ENCODE data around the gene SLC7A6. TPM values are rescaled to one million over a fixed set of nuclear protein-coding genes. Genes with fewer than 3 reads are reported as not detected.

The SLC7A6 gene
- total RNA-seq, 1 experiment from 2014 or later: 12.1 TPM

DNA sequence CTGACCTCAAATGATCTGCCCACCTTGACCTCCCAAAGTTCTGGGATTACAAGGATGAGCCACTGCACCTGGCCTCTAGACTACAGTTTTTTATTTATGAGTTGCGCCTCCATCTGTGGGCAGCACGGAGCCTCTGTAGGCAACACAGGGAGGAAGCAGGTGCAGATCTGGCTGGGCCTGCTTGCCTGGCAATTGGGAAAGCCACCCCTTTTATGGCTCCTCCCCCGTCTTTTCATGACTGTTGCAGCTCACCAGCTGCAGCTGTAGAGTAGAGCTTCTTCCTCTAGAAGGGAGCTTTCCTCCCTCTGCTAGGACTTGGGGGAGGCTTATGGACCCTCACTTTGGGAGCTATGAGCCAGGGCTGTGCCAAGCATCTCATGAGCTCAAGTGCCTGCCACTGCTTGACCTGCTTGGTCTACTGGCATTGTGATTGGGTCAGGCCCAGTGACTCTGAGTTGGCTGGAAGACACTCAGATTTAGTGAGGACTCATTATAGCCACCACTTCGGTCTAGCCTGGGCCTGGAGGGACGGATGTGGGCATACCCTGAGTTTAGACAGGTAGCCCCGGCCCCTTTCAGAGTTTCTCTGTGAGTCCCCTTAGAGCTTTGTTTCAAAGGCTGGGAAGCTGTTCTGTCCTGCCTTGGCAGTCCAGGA, 6.9 kb upstream of the SLC7A6 start:
- DNase-seq (ENCODE audit: low read depth): peak; percentile 38

DNA sequence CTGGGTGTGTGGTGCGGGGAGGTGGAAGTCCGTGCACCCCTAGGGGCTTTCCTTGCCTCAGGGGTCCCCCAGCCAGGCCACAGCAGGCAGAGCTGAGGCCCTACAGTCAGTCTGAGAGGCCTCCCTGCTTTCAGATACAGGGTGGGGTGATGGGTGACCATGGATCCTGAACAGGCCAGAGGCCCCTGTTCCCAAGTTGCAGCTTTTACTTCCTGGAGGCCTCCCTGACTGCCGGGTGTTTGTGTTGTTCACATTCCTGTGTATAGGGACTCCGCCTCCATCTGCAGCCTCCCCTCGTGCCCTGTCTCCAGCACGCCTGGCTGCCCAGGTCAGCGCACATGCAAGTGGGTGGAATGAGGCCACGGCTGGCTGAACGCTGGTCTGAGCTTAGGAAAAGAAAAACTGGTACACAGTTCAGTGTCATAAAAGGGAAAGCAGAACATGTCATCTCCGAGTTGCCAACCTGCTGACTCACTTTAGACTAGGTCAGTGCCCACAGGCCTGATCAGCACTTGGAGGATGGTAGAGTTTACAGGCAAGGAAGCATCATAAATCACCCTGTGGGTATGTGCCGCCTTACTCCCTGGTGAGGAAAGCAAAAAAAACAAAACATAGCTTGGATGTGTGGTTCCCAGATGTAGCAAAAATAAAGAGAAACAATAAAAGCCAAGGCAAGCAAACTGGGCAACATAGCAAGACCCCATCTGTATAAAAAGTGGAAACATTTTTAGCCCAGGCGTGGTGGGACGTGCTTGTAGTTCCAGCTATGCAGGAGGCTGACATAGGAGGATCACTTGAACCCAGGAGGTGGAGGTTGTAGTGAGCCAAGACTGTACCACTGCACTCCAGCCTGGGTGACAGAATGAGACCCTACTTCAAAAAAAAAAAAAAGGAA, 6.2 kb upstream of the SLC7A6 start:
- DNase-seq (ENCODE audit: low read depth): peak; percentile 98

DNA sequence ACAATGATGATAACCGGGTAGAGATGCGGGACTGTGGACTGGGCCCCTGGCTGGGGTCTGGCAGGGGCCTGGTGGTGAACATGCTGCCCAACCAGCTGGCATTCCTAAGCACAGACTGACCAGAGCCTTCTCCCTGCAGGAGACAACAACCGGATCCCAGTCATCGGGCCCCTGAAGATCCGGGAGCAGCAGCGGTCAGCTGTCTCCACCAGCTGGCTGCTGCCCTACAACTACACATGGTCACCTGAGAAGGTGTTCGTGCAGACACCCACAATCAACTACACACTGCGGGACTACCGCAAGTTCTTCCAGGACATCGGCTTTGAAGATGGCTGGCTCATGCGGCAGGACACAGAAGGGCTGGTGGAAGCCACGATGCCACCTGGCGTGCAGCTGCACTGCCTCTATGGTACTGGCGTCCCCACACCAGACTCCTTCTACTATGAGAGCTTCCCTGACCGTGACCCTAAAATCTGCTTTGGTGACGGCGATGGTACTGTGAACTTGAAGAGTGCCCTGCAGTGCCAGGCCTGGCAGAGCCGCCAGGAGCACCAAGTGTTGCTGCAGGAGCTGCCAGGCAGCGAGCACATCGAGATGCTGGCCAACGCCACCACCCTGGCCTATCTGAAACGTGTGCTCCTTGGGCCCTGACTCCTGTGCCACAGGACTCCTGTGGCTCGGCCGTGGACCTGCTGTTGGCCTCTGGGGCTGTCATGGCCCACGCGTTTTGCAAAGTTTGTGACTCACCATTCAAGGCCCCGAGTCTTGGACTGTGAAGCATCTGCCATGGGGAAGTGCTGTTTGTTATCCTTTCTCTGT, 5.1 kb upstream of the SLC7A6 start:
- DNase-seq (ENCODE audit: low read depth): no peak

- DNase-seq (ENCODE audit: low read depth): no peak
Observed at GRCh38 chr16:68263559-68264127, 683 bp upstream of the SLC7A6 start.

GRCh38 chr16:68265078-68265920, 973 bp downstream of the SLC7A6 start:
- peak; percentile 94 for DNase-seq (ENCODE audit: low read depth)

DNA sequence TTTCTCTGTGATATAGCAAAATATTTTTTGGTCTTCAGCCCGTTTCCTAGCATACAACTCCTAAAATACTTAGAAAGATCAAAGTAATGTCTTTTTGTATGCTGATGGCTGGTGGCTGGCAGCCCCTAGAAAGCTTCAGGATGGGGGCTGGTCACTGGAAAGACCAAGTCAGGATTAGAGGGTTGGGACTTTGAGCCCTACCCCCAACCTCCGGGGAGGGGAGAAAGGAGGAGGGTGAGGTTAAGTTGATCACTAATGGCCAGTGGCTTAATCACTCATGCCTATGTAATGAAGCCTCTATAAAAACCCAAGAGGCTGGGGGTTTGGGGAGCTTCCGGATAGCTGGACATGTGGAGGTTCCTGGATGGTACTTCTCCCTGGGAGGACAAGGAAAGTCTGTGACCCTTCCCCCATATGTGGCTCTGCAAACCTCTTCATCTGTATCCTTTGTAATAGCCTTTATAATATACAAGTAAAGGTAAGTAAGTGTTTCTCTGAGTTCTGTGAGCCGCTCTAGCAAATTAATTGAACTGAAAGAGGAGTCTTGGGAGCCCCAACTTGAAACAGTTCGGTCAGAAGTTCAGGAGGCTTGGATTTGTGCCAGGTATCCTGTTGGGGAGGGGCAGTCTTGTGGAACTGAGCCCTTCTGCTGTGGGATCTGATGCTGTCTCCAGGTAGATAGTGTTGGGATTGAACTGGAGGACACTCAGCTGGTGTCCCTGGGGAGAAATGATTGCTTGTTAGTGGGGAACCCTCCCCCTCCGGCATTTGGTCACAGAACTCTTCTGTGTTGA, 3.5 kb downstream of the SLC7A6 start:
- no peak for DNase-seq (ENCODE audit: low read depth)

DNA sequence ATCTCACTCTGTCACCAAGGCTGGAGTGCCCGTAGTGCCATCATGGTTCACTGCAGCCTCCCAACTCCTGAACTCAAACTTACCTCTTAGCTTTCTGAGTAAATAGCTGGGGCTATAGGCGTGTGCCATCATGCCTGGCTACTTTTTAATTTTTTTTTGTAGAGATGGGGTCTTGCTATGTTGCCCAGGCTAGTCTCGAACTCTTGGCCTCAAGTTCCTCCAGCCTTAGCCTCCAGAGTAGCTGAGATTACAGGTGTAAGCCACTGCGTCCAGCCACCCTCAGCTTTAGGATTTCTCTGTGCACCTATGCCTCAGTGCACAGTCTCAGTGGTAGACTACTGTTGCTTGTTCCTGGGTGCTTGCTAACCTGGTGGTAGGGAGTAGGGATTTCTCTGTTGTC, 5.5 kb downstream of the SLC7A6 start:
- DNase-seq (ENCODE audit: low read depth): no peak

DNA sequence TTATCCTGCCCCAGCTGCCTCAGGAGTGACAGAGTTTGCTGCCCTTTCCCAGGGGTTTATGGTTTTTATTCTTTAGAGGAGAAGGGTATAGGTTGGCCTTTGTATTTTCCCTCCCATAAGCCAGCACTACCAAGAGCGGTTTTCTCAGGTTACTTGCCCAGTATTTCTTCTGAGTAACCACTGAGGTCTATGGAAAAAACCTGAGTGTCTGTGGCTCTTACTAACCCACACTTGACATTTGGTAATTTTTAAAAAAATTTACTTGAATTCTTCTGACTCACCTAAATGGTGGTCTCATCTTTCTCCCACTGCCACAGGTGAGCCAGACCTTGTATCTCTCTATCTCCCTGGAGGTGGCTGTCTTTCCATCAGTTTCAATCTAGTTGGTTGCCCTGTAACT, 6.0 kb downstream of the SLC7A6 start:
- peak; percentile 28 for DNase-seq (ENCODE audit: low read depth)

DNA sequence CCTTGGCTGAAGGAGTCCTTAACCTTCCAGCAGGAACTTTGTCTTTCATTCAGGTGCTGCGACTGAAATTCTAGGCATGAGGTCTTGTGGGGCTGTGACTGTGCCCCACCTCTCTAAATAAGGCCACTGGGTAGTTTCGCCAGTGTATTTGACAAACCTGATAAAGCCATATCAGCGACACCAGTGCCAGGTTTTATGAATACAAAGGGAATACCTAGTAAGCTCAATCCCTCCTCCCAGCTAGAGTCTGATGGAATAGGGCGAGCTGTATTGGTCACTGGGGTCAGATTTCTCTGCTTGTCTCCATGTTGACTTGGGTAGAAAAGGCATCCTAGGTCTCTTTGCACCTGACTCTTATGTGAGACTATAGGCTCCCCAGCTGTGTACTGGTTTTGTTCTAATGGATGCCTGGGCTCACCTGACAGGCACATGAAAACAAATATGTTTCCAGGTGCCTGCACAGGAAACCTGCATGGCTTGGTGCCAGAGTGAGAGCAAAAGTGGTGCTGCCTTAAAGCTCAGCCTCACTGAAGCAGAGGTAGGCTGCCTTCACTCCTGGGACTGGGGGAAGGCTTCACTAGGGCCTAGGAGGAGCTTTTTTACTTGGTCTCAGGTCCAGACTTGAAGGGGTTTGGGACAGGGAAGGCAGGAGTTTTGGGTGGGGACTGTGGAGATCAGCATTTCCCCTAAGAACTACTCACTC, 8.3 kb downstream of the SLC7A6 start:
- DNase-seq (ENCODE audit: low read depth): no peak

- DNase-seq (ENCODE audit: low read depth): no peak
Observed at GRCh38 chr16:68273459-68273858, 9.1 kb downstream of the SLC7A6 start.

DNA sequence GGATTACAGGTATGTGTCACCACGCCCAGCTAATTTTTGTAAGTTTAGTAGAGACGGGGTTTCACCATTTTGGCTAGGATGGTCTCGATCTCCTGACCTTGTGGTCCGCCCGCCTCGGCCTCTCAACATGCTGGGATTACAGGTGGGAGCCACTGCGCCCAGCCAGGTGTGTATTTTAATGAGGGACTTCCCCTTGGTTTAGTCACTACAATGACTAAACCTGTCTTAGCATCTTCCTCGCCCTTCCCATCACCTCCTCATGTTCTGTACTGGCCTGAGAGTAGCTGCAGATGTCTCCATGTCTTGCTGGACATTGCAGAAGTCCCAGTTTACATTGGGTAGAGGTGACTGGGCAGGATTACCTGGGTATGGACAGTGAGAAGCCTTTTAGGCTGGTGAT, 9.6 kb downstream of the SLC7A6 start:
- no peak for DNase-seq (ENCODE audit: low read depth)

DNA sequence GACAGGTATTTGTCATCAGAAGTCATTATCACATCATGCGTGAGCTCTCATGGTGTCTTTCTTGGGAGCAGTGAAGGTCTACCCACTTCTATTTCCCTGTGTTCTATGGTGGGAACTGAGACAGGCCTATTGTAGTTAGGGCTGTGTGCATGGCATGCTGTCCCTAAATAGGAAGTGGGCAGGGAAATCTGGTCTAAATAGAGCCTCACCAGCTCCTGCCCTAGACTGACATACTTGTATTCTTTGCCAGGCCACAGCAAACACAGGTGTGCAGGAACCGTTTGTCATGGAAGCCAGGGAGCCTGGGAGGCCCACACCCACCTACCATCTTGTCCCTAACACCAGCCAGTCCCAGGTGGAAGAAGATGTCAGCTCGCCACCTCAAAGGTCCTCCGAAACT, 10.1 kb downstream of the SLC7A6 start:
- DNase-seq (ENCODE audit: low read depth): no peak

GRCh38 chr16:68275611-68276191, 11.4 kb downstream of the SLC7A6 start:
- no peak for DNase-seq (ENCODE audit: low read depth)

GRCh38 chr16:68276223-68276622, 11.9 kb downstream of the SLC7A6 start:
- DNase-seq (ENCODE audit: low read depth): no peak

- no peak for DNase-seq (ENCODE audit: low read depth)
Observed at GRCh38 chr16:68279726-68280558, 15.6 kb downstream of the SLC7A6 start.

GRCh38 chr16:68281368-68282063, 17.2 kb downstream of the SLC7A6 start:
- no peak for DNase-seq (ENCODE audit: low read depth)

DNA sequence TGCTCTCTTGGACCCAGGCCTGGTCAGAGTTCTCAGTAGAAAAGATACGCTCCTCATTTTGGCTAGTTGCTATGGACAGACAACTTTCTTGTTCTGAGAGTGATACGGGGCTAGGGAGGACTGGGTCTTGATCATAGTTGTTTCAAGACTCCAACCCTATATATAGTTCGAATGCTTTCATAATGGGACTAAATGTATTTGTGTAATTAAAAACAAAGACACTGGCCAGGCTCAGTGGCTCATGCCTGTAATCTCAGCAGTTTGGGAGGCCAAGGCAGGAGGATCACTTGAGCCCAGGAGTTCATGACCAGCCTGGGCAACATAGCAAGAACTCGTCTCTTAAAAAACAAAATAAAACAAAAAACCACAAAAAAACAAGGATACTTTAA, 17.7 kb downstream of the SLC7A6 start:
- no peak for DNase-seq (ENCODE audit: low read depth)

- no peak for DNase-seq (ENCODE audit: low read depth)
Observed at GRCh38 chr16:68283346-68283745, 19.0 kb downstream of the SLC7A6 start.

Data from M059J (cell line).